IMR-90 (cell line): ENCODE results near the gene ARFGAP2. TPM values are rescaled to one million over a fixed set of nuclear protein-coding genes. Genes with fewer than 3 reads are reported as not detected.

Source experiments
- ATAC-seq: fragments of 200-7000 bp; cut with Tn5 transposase; 2 replicates; pipeline ENCODE4 v1.9.1; 2020; ENCODE audit warnings: low read depth, mild to moderate bottlenecking, moderate library complexity
- BruUV-seq: library from RNA; stranded (reverse); fragments of 400-500 nt; replicated peaks from 2 replicates; lab custom pipeline; 2021; lab: Mats Ljungman, UMichigan
- CTCF ChIA-PET: fragments of 300-600 bp; formaldehyde crosslinking; extraction: SDS; loops from one replicate; lab custom pipeline; 2021; ENCODE audit warnings: antibody characterized with exemption; lab: Yijun Ruan, JAX
- POLR2A ChIA-PET: fragments of 300-600 bp; sonication (Branson Sonifier 250); formaldehyde crosslinking; loops from one replicate; lab custom pipeline; 2022; ENCODE audit warnings: antibody characterized with exemption; ENCODE audit not compliant: unreplicated experiment; lab: Charles Lee
- DNase-seq: peaks from one replicate; pipeline ENCODE4 v3.0.0; 2013
- H2AFZ ChIP-seq: replicated peaks from 2 replicates; pipeline ENCODE3; 2013; ENCODE audit warnings: low read length, mild to moderate bottlenecking; ENCODE audit not compliant: poor library complexity
- H2AK5ac ChIP-seq: 2 replicates; pipeline ENCODE4 v1.6.1; 2013; ENCODE audit warnings: low read depth, low read length, inconsistent platforms
- H2AK9ac ChIP-seq: replicated peaks from 2 replicates; pipeline ENCODE3; 2013; ENCODE audit warnings: mild to moderate bottlenecking, low read depth, low read length, moderate library complexity; ENCODE audit not compliant: poor library complexity
- H2BK120ac ChIP-seq: 2 replicates; pipeline ENCODE4 v1.6.1; 2013; ENCODE audit warnings: low read depth, low read length, inconsistent platforms
- H2BK15ac ChIP-seq: 3 replicates; pipeline ENCODE4 v1.6.1; 2013; ENCODE audit warnings: low read depth, low read length, inconsistent platforms
- H2BK20ac ChIP-seq: 2 replicates; pipeline ENCODE4 v1.6.1; 2013; ENCODE audit warnings: low read depth, mild to moderate bottlenecking, inconsistent platforms, low read length, moderate library complexity
- H2BK5ac ChIP-seq: 2 replicates; pipeline ENCODE4 v1.6.1; 2013; ENCODE audit warnings: mild to moderate bottlenecking, low read depth, low read length, inconsistent platforms; ENCODE audit not compliant: poor library complexity, severe bottlenecking
- H3K14ac ChIP-seq: replicated peaks from 2 replicates; pipeline ENCODE4 v1.6.1; 2013; ENCODE audit warnings: low read depth, low read length, inconsistent platforms
- H3K18ac ChIP-seq: 2 replicates; pipeline ENCODE4 v1.6.1; 2013; ENCODE audit warnings: low read depth, low read length, control low read depth
- H3K23ac ChIP-seq: 2 replicates; pipeline ENCODE4 v1.6.1; 2013; ENCODE audit warnings: low read depth, low read length, inconsistent platforms
- H3K27ac ChIP-seq: 2 replicates; pipeline ENCODE4 v1.5.1; 2013; ENCODE audit warnings: mild to moderate bottlenecking, control low read depth, low read length; ENCODE audit not compliant: insufficient read depth
- H3K27me3 ChIP-seq: 2 replicates; pipeline ENCODE4 v1.6.1; 2013; ENCODE audit warnings: low read length; ENCODE audit not compliant: control insufficient read depth, insufficient read depth
- H3K36me3 ChIP-seq: 2 replicates; pipeline ENCODE4 v1.6.1; 2013; ENCODE audit warnings: low read length, mixed read lengths; ENCODE audit not compliant: control insufficient read depth, insufficient read depth
- H3K4ac ChIP-seq: 2 replicates; pipeline ENCODE4 v1.6.1; 2013; ENCODE audit warnings: low read depth, low read length, inconsistent platforms
- H3K4me1 ChIP-seq: 2 replicates; pipeline ENCODE4 v1.6.1; 2013; ENCODE audit warnings: low read length, mixed read lengths; ENCODE audit not compliant: control insufficient read depth, insufficient read depth
- H3K4me2 ChIP-seq: 2 replicates; pipeline ENCODE4 v1.6.1; 2013; ENCODE audit warnings: low read depth, mild to moderate bottlenecking, control low read depth, low read length, moderate library complexity
- H3K4me3 ChIP-seq: 2 replicates; pipeline ENCODE4 v1.5.1; 2013; ENCODE audit warnings: low read depth, mild to moderate bottlenecking, control low read depth, low read length, moderate library complexity; ENCODE audit not compliant: insufficient read depth
- H3K56ac ChIP-seq: 2 replicates; pipeline ENCODE4 v1.6.1; 2013; ENCODE audit warnings: low read length, inconsistent platforms; ENCODE audit not compliant: insufficient read depth; ENCODE audit errors: extremely low read depth
- H3K79me1 ChIP-seq, 2 experiments: 2 replicates each; pipeline ENCODE4 v1.6.1; 2013; ENCODE audit warnings: low read length in 2 of 2, inconsistent platforms in 1 of 2, low read depth in 1 of 2
- H3K9ac ChIP-seq: 2 replicates; pipeline ENCODE4 v1.6.1; 2013; ENCODE audit warnings: low read depth, low read length, control low read depth
- H3K9me1 ChIP-seq: 2 replicates; pipeline ENCODE4 v1.6.1; 2013; ENCODE audit warnings: low read length, inconsistent platforms; ENCODE audit not compliant: insufficient read depth
- H3K9me3 ChIP-seq: 2 replicates; pipeline ENCODE4 v1.6.1; 2013; ENCODE audit warnings: low read length; ENCODE audit not compliant: control insufficient read depth, insufficient read depth
- H4K20me1 ChIP-seq: 2 replicates; pipeline ENCODE4 v1.6.1; 2013; ENCODE audit warnings: low read length, inconsistent platforms; ENCODE audit not compliant: insufficient read depth
- H4K5ac ChIP-seq: 2 replicates; pipeline ENCODE4 v1.6.1; 2013; ENCODE audit warnings: mild to moderate bottlenecking, low read depth, low read length, control low read depth
- H4K8ac ChIP-seq, 2 experiments: 2 replicates each; pipeline ENCODE4 v1.6.1; 2013; ENCODE audit warnings: low read depth in 2 of 2, low read length in 2 of 2, control low read depth in 1 of 2, inconsistent platforms in 1 of 2
- H4K91ac ChIP-seq: 2 replicates; pipeline ENCODE4 v1.6.1; 2013; ENCODE audit warnings: low read depth, low read length, inconsistent platforms; ENCODE audit not compliant: insufficient read depth
- CEBPB ChIP-seq: IDR thresholded peaks from 2 replicates; pipeline ENCODE4 v1.6.1; 2012; ENCODE audit warnings: low read depth, low read length, improper control_type of control experiment
- CHD1 ChIP-seq: IDR thresholded peaks from 2 replicates; pipeline ENCODE4 v1.6.1; 2012; ENCODE audit warnings: low read depth, low read length, improper control_type of control experiment
- CTCF ChIP-seq: conservative IDR thresholded peaks from 2 replicates; pipeline ENCODE4 v1.5.1; 2012; ENCODE audit warnings: mild to moderate bottlenecking, low read depth, low read length, improper control_type of control experiment
- FOS ChIP-seq: fragments of 150-350 bp; IDR thresholded peaks from 2 replicates; pipeline ENCODE4 v1.6.1; 2016; ENCODE audit warnings: low read depth, low read length
- MAZ ChIP-seq: IDR thresholded peaks from 2 replicates; pipeline ENCODE4 v1.6.1; 2012; ENCODE audit warnings: low read depth, mild to moderate bottlenecking, low read length, improper control_type of control experiment, moderate library complexity, borderline replicate concordance
- MXI1 ChIP-seq: IDR thresholded peaks from 2 replicates; pipeline ENCODE4 v1.6.1; 2012; ENCODE audit warnings: low read depth, mild to moderate bottlenecking, low read length, moderate library complexity, borderline replicate concordance
- NFE2L2 ChIP-seq: fragments of 150-350 bp; IDR thresholded peaks from 2 replicates; pipeline ENCODE4 v1.6.1; 2016; ENCODE audit warnings: low read depth, mild to moderate bottlenecking, low read length
- POLR2A ChIP-seq: IDR thresholded peaks from 2 replicates; pipeline ENCODE4 v1.6.1; 2012; ENCODE audit warnings: mild to moderate bottlenecking, low read depth, low read length
- SMC3 ChIP-seq: fragments of 150-350 bp; IDR thresholded peaks from 2 replicates; pipeline ENCODE4 v1.6.1; 2016; ENCODE audit warnings: low read depth, mild to moderate bottlenecking, antibody characterized with exemption, low read length, moderate library complexity
- USF2 ChIP-seq: fragments of 150-350 bp; IDR thresholded peaks from 2 replicates; pipeline ENCODE4 v1.6.1; 2017; ENCODE audit warnings: mild to moderate bottlenecking, antibody characterized with exemption, low read length, low read depth
- WGBS, 2 experiments: methylation state at CpG; one replicate each; pipeline versions ENCODE4 v1.1.5 to v1.1.7; 2013; ENCODE audit warnings: missing lambda C conversion rate in 2 of 2; ENCODE audit not compliant: insufficient read length in 1 of 2; ENCODE audit errors: extremely low coverage in 2 of 2; 5-methylcytosine and 5-hydroxymethylcytosine counted together
- dilution Hi-C: fragments of 300-500 bp; cut with HindIII; formaldehyde crosslinking; loops from one replicate; pipeline ENCODE4 v1.14.3; 2018; ENCODE audit warnings: low sequenced_read_pairs; ENCODE audit not compliant: unreplicated experiment
- in situ Hi-C: fragments of 300-500 bp; cut with MboI; formaldehyde crosslinking; loops from 3 replicates; pipeline ENCODE4 v1.14.3; 2019; ENCODE audit warnings: low sequenced_read_pairs, inconsistent platforms, mixed read lengths
- intact Hi-C: fragments of 100-400 bp; cut with micrococcal nuclease; formaldehyde crosslinking; loops from 2 replicates; pipeline ENCODE4 v1.10.0; 2022
- polyA plus RNA-seq, 3 experiments: library from polyadenylated mRNA; depleted of rRNA; stranded (reverse); fragments of >200 nt; gene quantifications; 2 replicates each; pipeline ENCODE4 v1.2.3, GENCODE V29; 2012; ENCODE audit warnings: low replicate concordance in 1 of 3
- total RNA-seq: library from RNA; depleted of rRNA; stranded (reverse); fragments of >200 nt; gene quantifications from 2 replicates; pipeline ENCODE4 v1.2.3, GENCODE V29; 2012

Gene ARFGAP2
- total and polyA plus RNA-seq, 2 of the 4 experiments (the other 2 are of a cell fraction) = 54.7 to 87.8 TPM

- Histone ChIP-seq H3K14ac (no peak overlapping the region), H3K4me1 (peaks cover 5% of the 10 kb centered on the region), H3K4me2 (no peak overlapping the region), H2BK5ac (no peak overlapping the region), H3K36me3 (no peaks in the 10 kb centered on the region), H4K91ac (no peak overlapping the region), H4K8ac (no peak overlapping the region), H2BK15ac (no peak overlapping the region), H3K9me1 (peaks cover 9% of the 10 kb centered on the region; the same call in 1 of the 2 replicates), H4K20me1 (peaks cover 23% of the 10 kb centered on the region), H2BK20ac (no peak overlapping the region), H4K5ac (no peak overlapping the region), H2BK120ac (no peak overlapping the region), H2AK5ac (no peak overlapping the region), H3K9me3 (no peaks in the 10 kb centered on the region), H2AFZ (no peak overlapping the region), H3K4me3 (no peak overlapping the region), H3K23ac (no peak overlapping the region), H3K18ac (no peak overlapping the region), H3K4ac (no peak overlapping the region), H3K79me1 (peaks cover 0 to 20% of the 10 kb centered on the region in 2 experiments; a peak in 1 of 4 replicates), H3K27ac (no peak overlapping the region), H3K9ac (no peak overlapping the region), H3K27me3 (no peaks in the 10 kb centered on the region), H3K56ac (no peak overlapping the region), H2AK9ac (no peak overlapping the region)
- WGBS, 2 experiments = 53% methylated on average over 3 of the region's 8 CpGs; no CpG with 5 or more reads in 1 of the 2 experiments
- intact Hi-C loops (no loop called here), in situ Hi-C loops (loop anchor here (10.0 kb wide), 1 partner anchor 243 kb away; the partner anchor contains the start of gene LRP4), dilution Hi-C loops (no loop called here)
- POLR2A ChIA-PET = no interaction called here
- ATAC-seq = no peak
- CTCF ChIA-PET = no interaction called here
- no peak for DNase-seq
- TF ChIP-seq FOS (no peak), CEBPB (no peak), CHD1 (no peak), SMC3 (no peak), CTCF (no peak), MAZ (no peak), NFE2L2 (no peak), USF2 (no peak), POLR2A (no peak), MXI1 (no peak)
- BruUV-seq = no TSS peak
These were observed 18.9 kb downstream of the ARFGAP2 start for GRCh38 chr11:47157805-47158204.
